ENCODE data around the gene TECPR2.
"Not testable (repeated sequence)": the region's sequence is repeated elsewhere in the genome, so short reads cannot be mapped to it uniquely, and the experiment has no call there.

The TECPR2 gene

GRCh38 chr14:102320671-102321455 is 41.9 kb upstream of the TECPR2 start:
- no peak for DNase-seq (ENCODE audit: extremely low spot score)
- CTCF ChIA-PET = interaction anchor here (1.0 kb wide), 1 partner anchor 224 kb away, joined by 3 read pairs; no protein-coding TSS in a partner anchor
- TF ChIP-seq ZNF384 (IDR thresholded peaks at IDR 0.05) = no peak
- POLR2A ChIA-PET = interaction anchor here (0.6 to 1.8 kb wide), 7 partner anchors 8 to 188 kb away, joined by 3 to 7 read pairs (median 3); partner anchors contain the start of gene MOK

GRCh38 chr14:102321456-102322422 is 41.0 kb upstream of the TECPR2 start:
- CTCF ChIA-PET = no interaction called here
- POLR2A ChIA-PET = interaction anchor here (0.6 to 1.6 kb wide), 3 partner anchors 11 to 187 kb away, joined by 3 to 4 read pairs (median 3); no protein-coding TSS in a partner anchor
- DNase-seq (ENCODE audit: extremely low spot score) = no peak
- TF ChIP-seq SP1 (IDR thresholded peaks at IDR 0.05) (no peak), ZNF384 (IDR thresholded peaks at IDR 0.05) (no peak), SUZ12 (IDR thresholded peaks at IDR 0.05) (no peak), BHLHE40 (IDR thresholded peaks at IDR 0.05; ENCODE audit: borderline replicate concordance) (no peak)

- POLR2A ChIA-PET = no interaction called here
- CTCF ChIA-PET = no interaction called here
Measured at GRCh38 chr14:102323102-102323501, 39.6 kb upstream of the TECPR2 start.

GRCh38 chr14:102325791-102326345 is 36.9 kb upstream of the TECPR2 start:
- POLR2A ChIA-PET = no interaction called here
- no peak for TF ChIP-seq SUZ12 (IDR thresholded peaks at IDR 0.05)
- TF ChIP-seq FOXM1 (IDR thresholded peaks at IDR 0.05; ENCODE audit: borderline replicate concordance) = no peak
- TF ChIP-seq CTBP1 (IDR thresholded peaks at IDR 0.05; ENCODE audit: borderline replicate concordance) = no peak
- no peak for TF ChIP-seq FOXA1 (IDR thresholded peaks at IDR 0.05)
- no peak for TF ChIP-seq PKNOX1 (IDR thresholded peaks at IDR 0.05)
- TF ChIP-seq ZNF384 (IDR thresholded peaks at IDR 0.05) = no peak
- TF ChIP-seq ELF4 (IDR thresholded peaks at IDR 0.05) = no peak
- no peak for TF ChIP-seq BHLHE40 (IDR thresholded peaks at IDR 0.05; ENCODE audit: borderline replicate concordance)
- TF ChIP-seq NFRKB (IDR thresholded peaks at IDR 0.05) = no peak
- TF ChIP-seq FOXK2 (IDR thresholded peaks at IDR 0.05) = no peak
- TF ChIP-seq LEF1 (IDR thresholded peaks at IDR 0.05; ENCODE audit: borderline replicate concordance) = no peak
- no peak for TF ChIP-seq HDGF (IDR thresholded peaks at IDR 0.05; ENCODE audit: borderline replicate concordance)
- TF ChIP-seq L3MBTL2 (conservative IDR thresholded peaks at IDR 0.05) = no peak
- no peak for TF ChIP-seq ARNT (IDR thresholded peaks at IDR 0.05)
- TF ChIP-seq SP1 (IDR thresholded peaks at IDR 0.05) = no peak
- no peak for TF ChIP-seq TARDBP (IDR thresholded peaks at IDR 0.05)
- CTCF ChIA-PET = no interaction called here
- DNase-seq (ENCODE audit: extremely low spot score) = no peak

More at GRCh38 chr14:102323102-102323501, 39.6 kb upstream of the TECPR2 start:
- TF ChIP-seq FOXM1 (IDR thresholded peaks at IDR 0.05; ENCODE audit: borderline replicate concordance) (no peak), CTBP1 (IDR thresholded peaks at IDR 0.05; ENCODE audit: borderline replicate concordance) (no peak), NFRKB (IDR thresholded peaks at IDR 0.05) (no peak), FOXK2 (IDR thresholded peaks at IDR 0.05) (no peak), HDGF (IDR thresholded peaks at IDR 0.05; ENCODE audit: borderline replicate concordance) (no peak), ARNT (IDR thresholded peaks at IDR 0.05) (no peak), ELF4 (IDR thresholded peaks at IDR 0.05) (no peak), PKNOX1 (IDR thresholded peaks at IDR 0.05) (no peak), ZNF384 (IDR thresholded peaks at IDR 0.05) (no peak), LEF1 (IDR thresholded peaks at IDR 0.05; ENCODE audit: borderline replicate concordance) (no peak), L3MBTL2 (conservative IDR thresholded peaks at IDR 0.05) (no peak), TARDBP (IDR thresholded peaks at IDR 0.05) (no peak), FOXA1 (IDR thresholded peaks at IDR 0.05) (no peak), SUZ12 (IDR thresholded peaks at IDR 0.05) (no peak), SP1 (IDR thresholded peaks at IDR 0.05) (no peak), BHLHE40 (IDR thresholded peaks at IDR 0.05; ENCODE audit: borderline replicate concordance) (no peak)
- DNase-seq (ENCODE audit: extremely low spot score) = no peak

- ChIA-PET POLR2A (no interaction called here), CTCF (no interaction called here)
- no peak for DNase-seq (ENCODE audit: extremely low spot score)
- TF ChIP-seq TARDBP (IDR thresholded peaks at IDR 0.05) = no peak
- no peak for TF ChIP-seq SP1 (IDR thresholded peaks at IDR 0.05)
- TF ChIP-seq FOXK2 (IDR thresholded peaks at IDR 0.05) = no peak
- TF ChIP-seq ZNF384 (IDR thresholded peaks at IDR 0.05) = no peak
- no peak for TF ChIP-seq BHLHE40 (IDR thresholded peaks at IDR 0.05; ENCODE audit: borderline replicate concordance)
- no peak for TF ChIP-seq HDGF (IDR thresholded peaks at IDR 0.05; ENCODE audit: borderline replicate concordance)
- TF ChIP-seq SUZ12 (IDR thresholded peaks at IDR 0.05) = no peak
- no peak for TF ChIP-seq L3MBTL2 (conservative IDR thresholded peaks at IDR 0.05)
- no peak for TF ChIP-seq ELF4 (IDR thresholded peaks at IDR 0.05)
- no peak for TF ChIP-seq FOXM1 (IDR thresholded peaks at IDR 0.05; ENCODE audit: borderline replicate concordance)
- TF ChIP-seq PKNOX1 (IDR thresholded peaks at IDR 0.05) = no peak
- no peak for TF ChIP-seq CTBP1 (IDR thresholded peaks at IDR 0.05; ENCODE audit: borderline replicate concordance)
- no peak for TF ChIP-seq FOXA1 (IDR thresholded peaks at IDR 0.05)
- no peak for TF ChIP-seq LEF1 (IDR thresholded peaks at IDR 0.05; ENCODE audit: borderline replicate concordance)
- TF ChIP-seq NFRKB (IDR thresholded peaks at IDR 0.05) = no peak
- TF ChIP-seq ARNT (IDR thresholded peaks at IDR 0.05) = no peak
Measured at GRCh38 chr14:102326583-102326982, 36.2 kb upstream of the TECPR2 start.

GRCh38 chr14:102329381-102329780 is 33.4 kb upstream of the TECPR2 start:
- CTCF ChIA-PET = not testable (repeated sequence)

More at GRCh38 chr14:102329381-102329780, 33.4 kb upstream of the TECPR2 start:
- POLR2A ChIA-PET = interaction anchor here (2.4 kb wide), 1 partner anchor 9 kb away, joined by 7 read pairs; the partner anchor contains the start of gene ZNF839
- not testable (repeated sequence) for DNase-seq (ENCODE audit: extremely low spot score)

Measured in HEK293T (cell line).